ENCODE results near the gene NPM1. TPM values are rescaled to one million over a fixed set of nuclear protein-coding genes. Genes with fewer than 3 reads are reported as not detected.
A peak's percentile ranks its signal among the peaks of the same experiment; 100 is the strongest.
"Not testable (repeated sequence)": the region's sequence is repeated elsewhere in the genome, so short reads cannot be mapped to it uniquely, and the experiment has no call there.

The NPM1 gene
- total RNA-seq, 1 donor from 2014 or later: 585 TPM

GRCh38 chr5:171351536-171352073 lies 36.0 kb upstream of the NPM1 start:
- Histone ChIP-seq H3K9me3 (no peaks in the 10 kb centered on the region), H3K27ac (no peak overlapping the region), H3K4me1 (no peaks in the 10 kb centered on the region), H3K4me3 (no peak overlapping the region), H3K27me3 (no peaks in the 10 kb centered on the region), H3K36me3 (no peaks in the 10 kb centered on the region)
- intact Hi-C loops (cut with DNase I): no loop called here
- ATAC-seq (no peak), DNase-seq (no peak)
- TF ChIP-seq CTCF (IDR thresholded peaks at IDR 0.05): no peak

GRCh38 chr5:171355302-171355724 lies 32.3 kb upstream of the NPM1 start:
- intact Hi-C loops (cut with DNase I): no loop called here
- no peaks in the 10 kb centered on the region for H3K27me3 ChIP-seq
- H3K36me3 ChIP-seq: no peaks in the 10 kb centered on the region
- ATAC-seq: no peak
- no peaks in the 10 kb centered on the region for H3K9me3 ChIP-seq
- H3K4me1 ChIP-seq: no peaks in the 10 kb centered on the region
- TF ChIP-seq CTCF (IDR thresholded peaks at IDR 0.05): no peak
- no peak overlapping the region for H3K4me3 ChIP-seq
- H3K27ac ChIP-seq: no peak overlapping the region
- DNase-seq: no peak

- Histone ChIP-seq H3K27me3 (no peaks in the 10 kb centered on the region), H3K27ac (no peak overlapping the region), H3K9me3 (no peaks in the 10 kb centered on the region), H3K4me3 (no peak overlapping the region), H3K36me3 (no peaks in the 10 kb centered on the region), H3K4me1 (no peaks in the 10 kb centered on the region)
- intact Hi-C loops (cut with DNase I): no loop called here
- ATAC-seq (no peak), DNase-seq (no peak)
- TF ChIP-seq CTCF (IDR thresholded peaks at IDR 0.05): no peak
Measured at GRCh38 chr5:171357843-171358242, 29.8 kb upstream of the NPM1 start.

GRCh38 chr5:171361151-171361550 lies 26.5 kb upstream of the NPM1 start:
- intact Hi-C loops (cut with DNase I); H3K4me1 ChIP-seq; DNase-seq; H3K9me3 ChIP-seq; H3K27ac ChIP-seq; H3K27me3 ChIP-seq; H3K36me3 ChIP-seq; H3K4me3 ChIP-seq; ATAC-seq: not testable (repeated sequence)

- DNase-seq: peak; percentile 7
- intact Hi-C loops (cut with DNase I); H3K9me3 ChIP-seq: not testable (repeated sequence)
Measured at GRCh38 chr5:171363249-171363648, 24.4 kb upstream of the NPM1 start.

GRCh38 chr5:171363846-171364245 lies 23.8 kb upstream of the NPM1 start:
- H3K27ac ChIP-seq: no peak overlapping the region
- H3K36me3 ChIP-seq: no peaks in the 10 kb centered on the region
- no peaks in the 10 kb centered on the region for H3K27me3 ChIP-seq
- TF ChIP-seq CTCF (IDR thresholded peaks at IDR 0.05): no peak
- DNase-seq (no peak), ATAC-seq (no peak)
- no peak overlapping the region for H3K4me3 ChIP-seq
- H3K9me3 ChIP-seq: no peaks in the 10 kb centered on the region
- intact Hi-C loops (cut with DNase I): no loop called here
- no peaks in the 10 kb centered on the region for H3K4me1 ChIP-seq

More at GRCh38 chr5:171363249-171363648, 24.4 kb upstream of the NPM1 start:
- not testable (repeated sequence) for ATAC-seq, H3K4me3 ChIP-seq, H3K27me3 ChIP-seq, H3K4me1 ChIP-seq, H3K27ac ChIP-seq, H3K36me3 ChIP-seq

GRCh38 chr5:171365351-171365750 lies 22.3 kb upstream of the NPM1 start:
- Histone ChIP-seq H3K4me1 (no peaks in the 10 kb centered on the region), H3K36me3 (no peaks in the 10 kb centered on the region), H3K4me3 (no peak overlapping the region), H3K27me3 (no peaks in the 10 kb centered on the region), H3K9me3 (no peaks in the 10 kb centered on the region), H3K27ac (no peak overlapping the region)
- TF ChIP-seq CTCF (IDR thresholded peaks at IDR 0.05): peak; percentile 25
- DNase-seq: peak; percentile 2
- ATAC-seq: no peak
- intact Hi-C loops (cut with DNase I): no loop called here
